G401 (cell line): ENCODE measurements around the gene LRRC73. TPM values are rescaled to one million over a fixed set of nuclear protein-coding genes. Genes with fewer than 3 reads are reported as not detected.
"Not testable (repeated sequence)": the region's sequence is repeated elsewhere in the genome, so short reads cannot be mapped to it uniquely, and the experiment has no call there.

ENCODE experiments used
- DNase-seq: peaks from one replicate; pipeline ENCODE4 v3.0.0-alpha.2; 2015; ENCODE audit warnings: low spot score
- in situ Hi-C: cut with HindIII; loops from 2 replicates; pipeline ENCODE4 v1.10.0; 2016; ENCODE audit warnings: low sequenced_read_pairs, mixed read lengths
- total RNA-seq: library from RNA; depleted of rRNA; stranded (reverse); fragments of >200 nt; shearing (Covaris generic); gene quantifications from 2 replicates; pipeline ENCODE4 v1.2.3, GENCODE V29; 2014; rRNA removed

LRRC73 gene, protein sequence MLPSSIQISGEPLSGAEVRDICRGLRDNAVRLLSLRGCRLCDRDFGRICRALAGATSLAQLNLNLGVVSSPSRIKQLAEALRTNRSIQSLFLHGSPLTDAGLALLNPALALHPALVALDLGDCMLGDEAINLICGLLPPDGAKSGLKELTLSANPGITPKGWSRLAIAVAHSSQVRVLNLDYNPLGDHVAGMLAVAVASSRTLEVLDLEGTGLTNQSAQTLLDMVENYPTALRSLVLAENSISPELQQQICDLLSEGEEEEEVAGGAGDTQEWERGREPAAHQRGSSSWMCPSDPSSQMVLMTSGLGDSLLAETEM
- total RNA-seq = 0.03 TPM in 1 of 2 replicates, not detected in the other

DNA sequence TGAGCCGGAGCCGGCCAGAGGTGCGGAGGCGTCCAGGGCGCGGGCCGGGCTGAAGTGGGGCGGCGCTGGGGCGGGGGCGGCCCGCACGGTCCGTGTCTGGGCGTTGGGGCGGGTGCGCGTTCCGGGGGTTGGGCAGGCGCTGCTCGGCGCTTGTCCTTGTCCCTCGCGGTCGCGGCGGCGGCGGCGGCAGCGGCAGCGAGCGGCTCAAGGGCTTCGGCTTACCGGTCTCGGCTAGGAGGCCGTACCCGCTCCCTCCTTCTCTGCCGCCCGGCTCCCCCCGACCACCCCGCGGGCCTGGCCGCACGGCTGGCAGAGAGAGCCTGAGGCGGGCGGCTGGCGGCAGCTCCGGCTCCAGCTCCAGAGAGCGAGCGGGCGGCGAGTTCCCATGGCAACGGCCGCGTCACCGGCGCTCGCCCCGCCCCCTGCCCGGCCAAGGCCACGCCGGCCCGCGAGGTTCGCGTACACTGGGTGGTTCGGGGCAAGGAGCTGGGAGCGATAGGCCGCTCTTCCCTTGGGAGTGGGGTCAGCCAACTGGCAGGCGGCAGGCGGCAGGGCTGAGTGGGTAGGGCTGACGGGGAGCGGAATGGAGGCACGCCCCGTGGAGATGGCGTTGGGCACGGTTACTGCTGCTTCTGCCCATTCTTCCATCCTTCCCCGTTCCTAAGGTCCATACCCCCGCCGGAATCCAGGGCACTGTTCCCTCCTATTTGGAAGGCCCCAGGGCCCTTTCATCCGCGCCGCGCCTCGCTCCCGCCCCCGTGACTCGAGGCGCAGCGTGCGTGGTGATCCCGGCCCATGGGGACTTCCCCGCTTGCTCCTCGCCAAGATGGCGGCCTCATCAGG lies at the start of gene LRRC73:
Gene LRRC73, minus strand, starts transcription at position 363 of the 843 bp plus-strand sequence. CDS start 561 bp downstream, outside the sequence.
- peak; percentile 82 for DNase-seq
- in situ Hi-C loops = no loop called here

DNA sequence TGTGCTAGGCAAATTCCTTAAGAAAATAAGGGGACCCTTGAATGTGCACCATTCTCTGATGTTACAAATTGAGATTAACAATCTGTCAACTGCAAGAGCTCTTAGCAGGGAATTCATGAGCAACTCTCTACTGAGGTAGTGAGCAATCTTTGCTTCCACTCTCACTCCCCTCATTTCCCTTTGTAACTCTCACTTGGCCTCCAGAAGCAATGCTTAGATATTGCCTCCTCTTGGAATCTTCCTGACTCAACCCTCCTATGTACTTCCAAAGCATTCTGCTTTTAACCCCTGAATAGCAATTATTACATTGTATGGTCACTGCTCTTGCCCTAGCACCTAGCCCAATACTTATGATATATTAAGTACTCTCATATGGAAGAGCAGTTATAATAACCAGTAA lies 49.2 kb upstream of the LRRC73 start:
- DNase-seq = no peak
- in situ Hi-C loops = no loop called here

DNA sequence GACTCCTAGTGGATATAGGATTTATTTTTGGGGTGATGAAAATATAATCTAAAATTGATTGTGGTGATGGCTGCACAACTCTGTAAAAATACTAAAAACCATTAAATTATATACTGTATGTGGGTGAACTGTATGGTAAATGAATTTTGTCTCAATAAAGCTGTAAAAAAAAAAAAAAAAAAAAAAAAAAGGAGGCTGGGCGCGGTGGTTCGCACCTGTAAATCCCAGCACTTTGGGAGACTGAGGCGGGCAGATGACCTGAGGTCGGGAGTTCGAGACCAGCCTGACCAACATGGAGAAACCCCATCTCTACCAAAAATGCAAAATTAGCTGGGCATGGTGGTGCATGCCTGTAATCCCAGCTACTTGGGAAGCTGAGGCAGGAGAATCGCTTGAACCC lies 47.5 kb upstream of the LRRC73 start:
- in situ Hi-C loops, DNase-seq: not testable (repeated sequence)

DNA sequence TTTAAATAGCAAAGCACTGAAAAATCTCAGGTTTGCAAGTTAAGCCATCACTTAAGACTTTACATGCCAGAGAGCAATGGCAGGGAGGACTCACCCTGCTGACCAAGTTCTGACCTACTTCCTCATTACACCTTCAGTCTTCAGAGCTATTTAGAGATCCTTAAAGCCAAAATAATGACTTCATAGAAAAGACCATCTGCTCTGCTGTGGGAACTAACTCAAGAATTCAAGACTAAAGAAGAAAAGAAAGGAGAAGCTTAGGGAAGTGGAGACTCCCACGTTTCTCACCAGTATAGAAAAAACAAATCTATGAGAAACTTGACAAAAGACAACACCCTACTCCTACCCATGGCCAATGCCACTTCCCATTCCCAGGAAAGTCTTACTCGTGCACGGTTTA lies 37.1 kb upstream of the LRRC73 start:
- in situ Hi-C loops = no loop called here
- peak; percentile 17 for DNase-seq

DNA sequence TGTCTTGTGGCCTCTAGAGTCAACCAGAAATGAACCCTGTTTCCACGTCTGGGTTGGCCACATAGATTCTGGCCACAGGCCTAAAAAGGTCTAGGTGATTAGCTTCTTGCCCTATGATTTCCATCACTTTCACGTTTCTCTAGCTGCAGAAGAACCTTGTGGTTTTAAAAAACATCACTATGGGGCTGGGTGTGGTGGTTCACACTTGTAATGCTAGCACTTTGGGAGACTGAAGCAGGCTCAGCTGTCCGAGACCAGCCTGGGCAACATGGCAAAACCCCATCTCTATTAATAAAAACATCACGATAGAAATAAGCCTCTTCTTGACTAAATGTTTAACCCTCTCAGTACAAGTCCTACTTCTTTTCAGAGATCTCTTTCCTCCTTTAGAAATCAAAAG lies 34.3 kb upstream of the LRRC73 start:
- in situ Hi-C loops = no loop called here
- no peak for DNase-seq

DNA sequence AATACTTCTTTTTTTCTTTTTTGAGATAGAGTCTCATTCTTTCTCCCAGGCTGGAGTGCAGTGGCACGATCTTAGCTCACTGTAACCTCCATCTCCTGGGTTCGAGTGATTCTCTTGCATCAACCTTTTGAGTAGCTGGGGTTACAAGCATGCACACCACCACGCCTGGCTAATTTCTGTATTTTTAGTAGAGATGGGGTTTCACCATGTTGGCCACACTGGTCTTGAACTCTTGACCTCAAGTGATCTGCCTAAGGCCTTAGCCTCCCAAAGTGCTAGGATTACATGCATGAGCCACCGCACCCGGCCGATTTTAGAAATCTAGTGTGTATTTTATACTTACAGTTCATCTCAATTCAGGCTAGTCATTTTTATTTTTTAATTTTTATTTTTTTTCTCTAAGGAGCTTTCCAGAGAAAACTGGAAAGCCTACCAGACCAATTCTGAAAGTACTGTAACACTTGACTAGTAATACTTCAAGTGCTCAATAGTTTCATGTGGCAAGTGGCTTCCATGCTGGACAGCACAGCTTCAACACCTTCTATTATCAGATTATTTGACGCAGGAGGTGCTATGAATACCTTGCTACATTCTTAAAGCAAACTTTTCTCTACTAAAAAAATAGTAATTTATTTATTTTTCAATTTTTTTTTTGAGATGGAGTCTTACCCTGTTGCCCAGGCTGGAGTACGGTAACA lies 31.8 kb upstream of the LRRC73 start:
- DNase-seq = no peak
- in situ Hi-C loops = no loop called here

DNA sequence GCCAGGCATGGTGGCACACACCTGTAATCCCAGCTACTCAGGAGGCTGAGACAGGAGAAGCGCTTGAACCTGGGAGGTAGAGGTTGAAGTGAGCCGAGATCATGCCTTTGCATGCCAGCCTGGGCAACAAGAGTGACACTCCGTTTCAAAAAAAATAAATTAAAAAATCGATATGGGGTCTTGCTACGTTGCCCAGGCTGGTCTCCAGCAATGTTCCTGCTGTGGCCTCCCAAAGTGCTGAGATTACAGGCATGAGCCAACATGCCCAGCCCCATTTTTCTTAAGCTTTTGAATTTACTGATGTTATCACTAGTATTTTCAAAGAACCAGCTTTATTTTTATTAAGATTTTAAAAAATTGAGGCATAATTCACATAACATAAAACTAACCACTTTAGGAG lies 30.4 kb upstream of the LRRC73 start:
- no peak for DNase-seq
- in situ Hi-C loops = no loop called here

DNA sequence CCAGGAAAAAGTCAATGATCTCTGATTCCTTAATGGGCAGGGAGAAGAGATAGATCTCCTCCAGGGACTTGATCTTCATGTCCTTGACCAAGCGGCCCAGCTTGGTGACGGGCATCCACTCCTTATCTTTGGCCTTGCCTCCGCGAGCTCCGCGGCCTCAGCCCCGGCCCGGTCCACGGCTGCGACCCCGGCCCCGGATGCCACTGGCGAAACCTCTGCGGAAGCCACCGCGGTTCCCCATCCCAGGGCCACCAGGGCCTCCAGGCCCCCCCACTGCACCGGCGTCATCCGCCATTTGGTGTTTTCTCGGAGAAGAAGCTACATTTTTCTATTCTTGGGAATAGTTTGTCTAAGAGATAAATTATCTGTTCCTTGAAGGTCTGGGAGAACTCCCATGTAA lies 29.3 kb upstream of the LRRC73 start:
- DNase-seq, in situ Hi-C loops: not testable (repeated sequence)

DNA sequence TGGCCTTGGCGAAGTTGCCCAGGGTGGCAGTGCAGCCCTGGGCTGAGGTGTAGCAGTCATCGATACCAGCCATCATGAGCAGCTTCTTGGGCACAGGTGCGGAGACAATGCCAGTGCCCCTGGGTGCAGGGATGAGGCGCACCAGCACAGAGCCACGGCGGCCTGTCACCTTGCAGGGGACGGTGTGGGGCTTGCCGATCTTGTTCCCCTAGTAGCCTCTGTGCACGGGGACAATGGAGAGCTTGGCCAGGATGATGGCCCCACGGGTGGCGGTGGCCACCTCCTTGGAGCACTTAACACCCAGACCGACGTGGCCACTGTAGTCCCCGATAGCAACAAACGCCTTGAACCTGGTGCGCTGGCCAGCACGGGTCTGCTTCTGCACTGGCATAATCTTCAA lies 28.8 kb upstream of the LRRC73 start:
- in situ Hi-C loops, DNase-seq: not testable (repeated sequence)

DNA sequence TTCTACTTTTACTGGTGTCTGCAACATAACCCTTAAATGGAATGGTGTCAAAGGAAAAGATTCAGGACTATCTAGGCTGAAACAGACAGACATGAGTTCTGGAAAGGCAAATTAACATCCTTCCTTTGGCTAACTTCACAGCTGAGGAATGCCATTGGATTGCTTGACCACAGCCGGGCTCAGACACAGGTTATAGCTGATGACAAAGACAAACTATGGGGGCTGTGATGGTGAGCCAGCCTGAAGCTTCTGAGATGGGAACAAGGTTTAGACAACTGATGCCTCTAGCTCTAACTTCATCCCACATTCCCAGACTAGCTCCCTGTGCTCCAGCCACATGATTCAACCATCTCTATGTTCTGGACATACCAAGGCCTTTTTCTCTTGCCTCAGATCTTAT lies 22.1 kb upstream of the LRRC73 start:
- DNase-seq = no peak
- in situ Hi-C loops = no loop called here

DNA sequence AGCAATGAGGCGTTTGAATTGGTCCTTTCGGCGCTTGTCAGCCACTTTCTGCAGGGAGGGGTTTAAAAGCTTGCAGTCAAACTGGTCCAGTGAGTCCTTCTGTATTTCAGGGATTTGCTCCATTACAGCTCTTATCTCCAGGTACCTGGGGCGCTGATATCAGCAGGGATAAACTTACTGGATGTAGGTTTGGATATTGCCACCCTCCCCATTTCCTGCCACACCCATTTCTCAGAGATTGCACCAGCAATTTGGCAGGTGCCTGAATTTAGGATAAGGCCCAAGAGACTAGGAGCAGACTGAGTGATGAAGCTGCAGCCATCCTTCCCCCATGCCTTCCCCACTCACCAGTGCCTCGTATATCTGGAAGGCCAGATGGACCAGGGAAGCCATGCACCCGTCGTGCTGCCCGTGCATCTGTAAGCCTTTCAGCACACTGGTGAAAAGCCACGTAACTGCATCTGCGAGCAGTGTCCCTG lies 14.4 kb upstream of the LRRC73 start:
- in situ Hi-C loops = no loop called here
- no peak for DNase-seq

DNA sequence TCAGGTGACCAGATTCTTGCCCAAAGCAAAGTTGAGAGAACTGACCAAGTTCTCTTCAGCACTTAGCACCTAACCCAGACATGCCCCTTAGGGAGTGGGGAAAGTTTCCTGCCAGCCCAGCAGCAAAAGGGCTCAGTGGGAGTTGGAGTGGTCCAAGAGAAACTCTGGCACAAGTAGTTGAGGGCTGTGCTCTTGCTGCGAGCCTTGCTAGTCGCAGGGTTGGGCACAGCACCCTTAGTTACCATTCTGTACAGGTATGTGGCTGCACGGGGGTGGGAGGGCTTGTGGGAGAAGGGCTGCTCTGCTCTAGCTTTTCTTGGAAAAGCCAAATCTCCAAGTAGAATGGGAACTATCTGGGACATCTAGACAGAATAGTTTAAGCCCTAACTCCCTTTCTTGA lies 13.1 kb upstream of the LRRC73 start:
- in situ Hi-C loops = no loop called here
- no peak for DNase-seq

DNA sequence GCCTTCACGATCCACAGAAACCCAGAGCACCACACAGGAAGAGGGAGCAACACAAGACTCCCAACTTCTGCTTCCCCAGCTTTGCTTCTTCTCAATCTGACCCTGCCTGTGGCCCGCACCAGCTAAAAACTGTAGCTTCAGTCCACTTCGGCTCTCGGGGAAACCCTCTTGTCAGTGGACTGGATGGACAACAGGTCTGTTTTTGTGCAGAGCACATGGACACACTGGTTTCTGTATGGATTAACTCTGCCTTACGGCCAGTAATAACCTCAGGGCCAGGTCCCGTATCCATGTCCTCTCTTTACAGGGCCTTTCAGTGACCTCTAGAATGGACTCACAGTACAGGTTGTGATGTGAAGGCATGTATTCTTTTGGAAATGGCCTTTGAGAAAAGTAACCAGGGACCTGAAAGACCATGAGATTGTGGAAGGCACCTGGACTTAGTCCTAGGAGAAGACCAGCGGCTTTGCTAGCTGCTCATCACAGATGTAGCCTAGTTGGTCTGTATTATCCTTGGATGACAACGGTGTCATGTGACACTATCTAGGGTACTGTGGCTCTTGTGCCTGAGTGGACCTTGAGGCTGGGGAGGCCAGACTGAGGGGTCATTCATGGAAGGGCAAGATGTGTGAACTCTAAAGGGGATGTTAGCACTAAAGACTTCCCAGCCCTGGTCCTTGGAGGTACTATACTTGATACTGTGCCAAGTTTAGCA lies 12.6 kb upstream of the LRRC73 start:
- DNase-seq = no peak
- in situ Hi-C loops = no loop called here

DNA sequence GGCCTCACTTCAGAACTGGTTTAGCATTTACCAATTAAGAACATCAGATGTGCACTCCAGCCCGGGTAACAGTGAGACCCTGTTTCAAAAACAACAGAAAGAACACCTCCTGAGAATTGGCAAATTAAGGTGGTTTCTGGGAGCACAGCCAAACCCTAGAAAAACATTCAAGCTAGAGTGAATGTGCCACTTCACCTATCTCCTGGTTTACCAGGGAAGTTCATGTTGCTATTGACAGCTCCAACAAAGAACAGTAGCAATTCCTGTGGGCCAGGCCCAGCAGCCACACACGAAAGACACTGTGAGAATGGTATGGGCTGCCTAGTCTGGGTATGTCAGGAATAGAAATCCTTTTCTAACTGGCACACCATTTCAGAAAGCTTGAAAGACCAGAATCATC lies 11.7 kb upstream of the LRRC73 start:
- no peak for DNase-seq
- in situ Hi-C loops = no loop called here

DNA sequence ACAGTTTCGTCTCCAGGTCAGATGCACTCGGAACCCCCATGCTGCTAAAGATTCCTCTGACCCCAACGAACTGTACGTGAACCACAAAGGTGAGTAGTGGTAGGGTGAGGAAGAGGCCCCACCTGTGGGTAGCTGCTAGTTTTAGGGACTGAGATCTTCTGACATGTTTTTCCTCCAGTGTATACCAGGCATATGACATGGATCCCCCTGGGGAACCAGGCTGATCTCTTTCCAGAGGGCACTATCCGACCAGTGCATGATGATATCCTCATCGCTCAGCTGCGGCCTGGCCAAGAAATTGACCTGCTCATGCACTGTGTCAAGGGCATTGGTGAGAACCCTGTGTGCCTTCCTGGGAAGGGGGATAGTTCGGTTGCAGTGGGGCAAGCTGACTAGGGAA lies 10.0 kb upstream of the LRRC73 start:
- in situ Hi-C loops = no loop called here
- no peak for DNase-seq

DNA sequence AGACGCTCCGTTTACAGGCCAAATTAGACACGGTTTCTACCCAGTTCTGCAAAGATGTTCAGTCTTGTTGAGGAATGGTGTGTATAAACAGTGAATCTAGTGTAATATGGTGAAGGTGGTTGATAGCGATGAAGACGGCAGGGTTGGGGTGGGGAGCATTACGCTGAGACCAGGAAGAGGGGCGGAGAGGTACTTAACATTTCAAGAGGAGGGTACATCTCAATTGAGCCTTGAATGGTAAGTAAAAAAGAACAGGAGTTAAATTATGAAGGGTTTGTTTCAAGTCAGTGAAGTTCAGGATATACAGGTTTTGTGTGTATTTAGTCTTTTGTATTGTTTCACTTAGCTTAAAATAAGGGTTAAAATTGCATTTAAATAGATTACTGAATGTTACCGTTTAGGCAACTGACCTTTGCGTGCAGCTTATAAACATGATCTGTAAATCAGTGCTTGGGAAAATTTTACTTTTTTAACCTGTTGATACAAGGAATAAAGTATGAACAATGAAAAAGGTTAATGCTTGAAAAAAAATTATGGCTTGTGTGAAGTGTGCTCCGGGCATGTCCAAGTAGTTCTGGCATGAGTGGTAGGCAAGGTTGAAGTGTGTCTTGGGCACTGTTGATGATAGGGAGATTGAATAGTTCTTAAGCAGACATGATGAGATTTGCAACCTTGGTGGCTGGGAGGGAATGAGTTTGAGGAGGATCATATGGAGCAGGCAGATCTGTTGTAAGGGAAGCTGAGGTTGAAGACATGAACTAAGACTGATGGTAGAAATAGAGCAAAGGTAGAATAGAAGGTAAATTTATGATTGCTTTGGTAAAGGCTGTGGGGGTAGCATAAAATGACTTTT lies 7.6 kb upstream of the LRRC73 start:
- DNase-seq = no peak
- in situ Hi-C loops = no loop called here

DNA sequence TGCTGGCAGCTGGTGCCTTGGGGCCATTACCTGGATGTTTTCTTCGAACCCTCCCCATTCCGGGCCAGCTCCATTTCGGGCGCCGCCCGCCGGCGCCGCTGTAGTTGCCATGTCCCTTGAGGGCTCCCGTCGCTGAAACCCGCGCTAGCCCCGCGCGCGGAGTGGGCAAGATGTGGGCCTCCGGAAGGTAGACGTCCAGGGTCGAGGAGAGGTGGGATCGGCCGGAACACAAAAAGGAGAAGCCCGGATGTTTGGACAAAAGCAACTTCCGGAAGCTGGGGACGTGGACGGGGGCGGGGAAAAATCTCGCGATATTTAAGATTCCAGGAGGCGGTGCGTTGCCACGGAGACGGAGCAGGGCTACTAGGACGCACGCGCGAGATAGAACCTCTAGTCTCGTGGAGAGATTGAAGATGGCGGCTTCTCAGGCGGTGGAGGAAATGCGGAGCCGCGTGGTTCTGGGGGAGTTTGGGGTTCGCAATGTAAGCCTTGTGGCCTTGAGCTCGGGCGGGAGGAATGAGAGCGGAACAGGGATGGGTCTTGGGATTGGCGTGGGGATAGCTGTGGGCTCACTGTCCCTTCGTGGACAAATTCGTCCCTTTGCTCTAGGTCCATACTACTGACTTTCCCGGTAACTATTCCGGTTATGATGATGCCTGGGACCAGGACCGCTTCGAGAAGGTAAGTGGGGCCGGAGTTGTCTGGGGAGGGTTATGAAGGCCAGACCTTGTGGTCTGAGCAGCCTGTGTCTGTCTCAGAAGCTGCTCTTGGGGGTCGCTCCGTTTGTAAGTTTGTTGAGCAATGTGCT lies 6.8 kb upstream of the LRRC73 start, which contains the start of the genes POLR1C and YIPF3:
Gene POLR1C, plus strand, starts transcription at position 393 of the 808 bp plus-strand sequence. Its CDS starts 21 bp downstream, at position 414.
Gene YIPF3, minus strand, starts transcription at position 230 of the 808 bp plus-strand sequence. Its CDS starts 119 bp downstream, at position 111.
- in situ Hi-C loops = no loop called here
- DNase-seq = peak; percentile 99
